Calu3 (cell line): ENCODE measurements around the gene INVS. TPM values are rescaled to one million over a fixed set of nuclear protein-coding genes. Genes with fewer than 3 reads are reported as not detected.

Experiments used
- BruUV-seq: library from RNA; stranded (reverse); fragments of 400-500 nt; replicated peaks from 2 replicates; lab custom pipeline; 2021; lab: Mats Ljungman, UMichigan
- CTCF ChIA-PET: fragments of 300-600 bp; sonication (Branson Sonifier 250); formaldehyde crosslinking; loops from one replicate; lab custom pipeline; 2022; ENCODE audit warnings: antibody characterized with exemption; lab: Charles Lee
- DNase-seq: peaks from one replicate; pipeline ENCODE4 v3.0.0; 2022
- H3K27ac Mint-ChIP-seq: one replicate; pipeline ENCODE4 v1.8.0; 2022; ENCODE audit warnings: mixed read lengths; ENCODE audit not compliant: unreplicated experiment
- H3K27me3 Mint-ChIP-seq: one replicate; pipeline ENCODE4 v1.8.0; 2022; ENCODE audit warnings: mixed read lengths; ENCODE audit not compliant: unreplicated experiment
- H3K36me3 Mint-ChIP-seq: one replicate; pipeline ENCODE4 v1.8.0; 2022; ENCODE audit warnings: mild to moderate bottlenecking, moderate library complexity, mixed read lengths; ENCODE audit not compliant: insufficient read depth, unreplicated experiment
- H3K4me1 Mint-ChIP-seq: one replicate; pipeline ENCODE4 v1.8.0; 2022; ENCODE audit warnings: mild to moderate bottlenecking, low read depth, mixed read lengths; ENCODE audit not compliant: unreplicated experiment
- H3K4me3 Mint-ChIP-seq: one replicate; pipeline ENCODE4 v1.8.0; 2022; ENCODE audit warnings: mild to moderate bottlenecking, low read depth, moderate library complexity, mixed read lengths; ENCODE audit not compliant: unreplicated experiment
- H3K9me3 Mint-ChIP-seq: one replicate; pipeline ENCODE4 v1.8.0; 2022; ENCODE audit warnings: low read depth, mixed read lengths; ENCODE audit not compliant: unreplicated experiment
- CTCF ChIP-seq: fragments of 200-600 bp; IDR thresholded peaks from one replicate; pipeline ENCODE4 v1.8.0; 2022; ENCODE audit warnings: antibody characterized with exemption; ENCODE audit not compliant: unreplicated experiment
- intact Hi-C: fragments of 100-400 bp; cut with micrococcal nuclease; formaldehyde crosslinking; loops from one replicate; pipeline ENCODE4 v1.10.0; 2022; ENCODE audit not compliant: unreplicated experiment
- total RNA-seq: library from RNA; stranded (reverse); gene quantifications from 2 replicates; pipeline ENCODE4 v1.2.3, GENCODE V29; 2022

The INVS gene
- total RNA-seq, 1 experiment from 2014 or later, result 12.4 TPM

GRCh38 chr9:100341889-100342288 is 242.8 kb downstream of the INVS start:
- CTCF ChIA-PET, result no interaction called here
- Mint-ChIP-seq H3K4me1 (peaks cover 9% of the 10 kb centered on the region), H3K4me3 (no peak overlapping the region), H3K27me3 (no peaks in the 10 kb centered on the region), H3K27ac (no peak overlapping the region), H3K9me3 (no peaks in the 10 kb centered on the region), H3K36me3 (peaks cover 4% of the 10 kb centered on the region)
- DNase-seq, result no peak
- TF ChIP-seq CTCF, result no peak
- intact Hi-C loops, result no loop called here
- no TSS peak for BruUV-seq

GRCh38 chr9:100346836-100347235 is 247.8 kb downstream of the INVS start:
- peaks cover 11% of the 10 kb centered on the region for H3K4me1 Mint-ChIP-seq
- no peaks in the 10 kb centered on the region for H3K27me3 Mint-ChIP-seq
- no TSS peak for BruUV-seq
- DNase-seq, result no peak
- CTCF ChIA-PET, result interaction anchor here (1.2 kb wide), 1 partner anchor 22 kb away, joined by 3 read pairs; no protein-coding TSS in a partner anchor
- peaks cover 3% of the 10 kb centered on the region for H3K36me3 Mint-ChIP-seq
- no peak overlapping the region for H3K27ac Mint-ChIP-seq
- no peak for TF ChIP-seq CTCF
- intact Hi-C loops, result no loop called here
- H3K4me3 Mint-ChIP-seq, result no peak overlapping the region
- H3K9me3 Mint-ChIP-seq, result no peaks in the 10 kb centered on the region

GRCh38 chr9:100350188-100350587 is 251.1 kb downstream of the INVS start:
- intact Hi-C loops, result loop anchor here (5.0 to 10.0 kb wide), 3 partner anchors 62 to 245 kb away; partner anchors contain the start of gene MSANTD3
- Mint-ChIP-seq H3K4me3 (peak overlapping the region; percentile 91), H3K4me1 (peaks cover 21% of the 10 kb centered on the region), H3K27ac (no peak overlapping the region), H3K9me3 (no peaks in the 10 kb centered on the region), H3K27me3 (no peaks in the 10 kb centered on the region), H3K36me3 (peaks cover 17% of the 10 kb centered on the region)
- no TSS peak for BruUV-seq
- DNase-seq, result no peak
- CTCF ChIA-PET, result no interaction called here
- TF ChIP-seq CTCF, result no peak

Other genes with a start within 250 kb of the INVS start
- 21.5 and 22.9 TPM in 2 replicates for gene STX17, start 192.6 kb upstream of the INVS start, total RNA-seq
- 12.3 and 13.2 TPM in 2 replicates for gene ERP44, start 243 bp upstream of the INVS start, total RNA-seq